A549 (cell line): ENCODE results near the gene HPD. TPM values are rescaled to one million over a fixed set of nuclear protein-coding genes. Genes with fewer than 3 reads are reported as not detected.

Source experiments
- ATAC-seq, 2 experiments: fragments of 200-7000 bp in 1 of 2; fragments of >200 bp in 1 of 2; cut with Nextera tagmentation in 1 of 2; cut with Tn5 transposase in 1 of 2; 3 replicates each; pipeline versions ENCODE4 v1.8.0 to v1.9.1; 2018 to 2020; ENCODE audit warnings: mild to moderate bottlenecking in 1 of 2, moderate library complexity in 1 of 2
- CTCF ChIA-PET: fragments of 300-600 bp; sonication (Branson Sonifier 250); formaldehyde crosslinking; extraction: SDS; loops from one replicate; lab custom pipeline; 2021; ENCODE audit warnings: antibody characterized with exemption, inconsistent platforms; lab: Yijun Ruan, JAX
- POLR2A ChIA-PET: fragments of 350-600 bp; formaldehyde crosslinking; extraction: SDS; loops from one replicate; lab custom pipeline; 2021; ENCODE audit warnings: antibody characterized with exemption, inconsistent platforms; lab: Yijun Ruan, JAX
- DNase-seq, 2 experiments: peaks; one replicate each; pipeline versions ENCODE4 v3.0.0 to v3.0.0-alpha.2; 2011 to 2016; ENCODE audit warnings: low read depth in 1 of 2, low spot score in 1 of 2
- FAIRE-seq: peaks from 2 replicates; lab custom pipeline; 2011; peaks lifted over from hg19 to GRCh38; lab: Jason Lieb, UNC
- H3K27ac ChIP-seq, 2 experiments: fragments of >200 bp; sonication (Bioruptor Twin); formaldehyde crosslinking; 3 replicates each; pipeline ENCODE4 v1.5.1; 2016 to 2017
- H3K4me1 ChIP-seq: fragments of >200 bp; sonication (Bioruptor Twin); formaldehyde crosslinking; 3 replicates; pipeline ENCODE4 v1.6.1; 2016
- H3K4me2 ChIP-seq: fragments of >200 bp; sonication (Bioruptor Twin); formaldehyde crosslinking; 3 replicates; pipeline ENCODE4 v1.6.1; 2016
- H3K4me3 ChIP-seq: fragments of >200 bp; sonication (Bioruptor Twin); formaldehyde crosslinking; 3 replicates; pipeline ENCODE4 v1.5.1; 2016
- H3K9me3 ChIP-seq: fragments of >200 bp; sonication (Bioruptor Twin); formaldehyde crosslinking; 3 replicates; pipeline ENCODE4 v1.6.1; 2016
- ATOH8 ChIP-seq: fragments of 250-450 bp; sonication (Bioruptor Pico); IDR thresholded peaks from 2 replicates; pipeline ENCODE4 v1.5.0; 2020; ENCODE audit warnings: low read depth, mild to moderate bottlenecking, moderate library complexity
- BCL3 ChIP-seq: fragments of >200 bp; sonication (Bioruptor Twin); formaldehyde crosslinking; IDR thresholded peaks from 3 replicates; pipeline ENCODE4 v1.6.1; 2016
- BHLHE40 ChIP-seq: IDR thresholded peaks from 2 replicates; pipeline ENCODE4 v1.6.1; 2012; ENCODE audit warnings: low read depth, low read length, inconsistent platforms
- CBX8 ChIP-seq: fragments of 200-600 bp; sonication (generic); IDR thresholded peaks from 2 replicates; pipeline ENCODE4 v1.6.1; 2016
- CEBPB ChIP-seq, 2 experiments: fragments of >200 bp in 1 of 2; sonication (Bioruptor Twin) in 1 of 2; formaldehyde crosslinking in 1 of 2; IDR thresholded peaks; 2 replicates each; pipeline ENCODE4 v1.6.1; 2012 to 2016
- EHMT2 ChIP-seq: fragments of 200-600 bp; sonication (generic); IDR thresholded peaks from 2 replicates; pipeline ENCODE4 v1.6.1; 2016; ENCODE audit warnings: antibody characterized with exemption, low read depth, mild to moderate bottlenecking, moderate library complexity
- FOSL2 ChIP-seq, 2 experiments: fragments of 450-650 bp in 1 of 2; fragments of >200 bp in 1 of 2; sonication (Bioruptor Twin) in 1 of 2; formaldehyde crosslinking; IDR thresholded peaks; 2 replicates each; pipeline versions ENCODE4 v1.5.0 to v1.6.1; 2016 to 2020; ENCODE audit warnings: mild to moderate bottlenecking in 1 of 2, moderate library complexity in 1 of 2
- HOXA7 ChIP-seq: fragments of 250-450 bp; sonication (Bioruptor Pico); IDR thresholded peaks from 2 replicates; pipeline ENCODE4 v1.5.0; 2020; ENCODE audit warnings: mild to moderate bottlenecking, moderate library complexity
- HOXB5 ChIP-seq: fragments of 250-450 bp; sonication (Bioruptor Pico); IDR thresholded peaks from 2 replicates; pipeline ENCODE4 v1.5.0; 2020; ENCODE audit warnings: mild to moderate bottlenecking, moderate library complexity
- KDM1A ChIP-seq: fragments of 200-600 bp; sonication (generic); IDR thresholded peaks from 2 replicates; pipeline ENCODE4 v1.6.1; 2016; ENCODE audit warnings: low read depth, mild to moderate bottlenecking
- KDM5A ChIP-seq: fragments of 200-600 bp; sonication (generic); IDR thresholded peaks from 2 replicates; pipeline ENCODE4 v1.6.1; 2016; ENCODE audit warnings: antibody characterized with exemption, mild to moderate bottlenecking
- MAFK ChIP-seq: fragments of 450-650 bp; IDR thresholded peaks from 2 replicates; pipeline ENCODE4 v1.6.1; 2014; ENCODE audit not compliant: partially characterized antibody
- MYC ChIP-seq: IDR thresholded peaks from 2 replicates; pipeline ENCODE4 v1.6.1; 2012; ENCODE audit warnings: mild to moderate bottlenecking, inconsistent platforms, low read length, improper control_type of control experiment, borderline replicate concordance
- NFE2L2 ChIP-seq: fragments of 150-350 bp; conservative IDR thresholded peaks from 2 replicates; pipeline ENCODE4 v1.6.1; 2014; ENCODE audit warnings: low read length
- NPAS2 ChIP-seq: fragments of 250-450 bp; sonication (Bioruptor Pico); IDR thresholded peaks from 2 replicates; pipeline ENCODE4 v1.8.0; 2022; ENCODE audit warnings: mild to moderate bottlenecking, moderate library complexity, borderline replicate concordance
- NR3C1 ChIP-seq: fragments of >200 bp; sonication (Bioruptor Twin); formaldehyde crosslinking; IDR thresholded peaks from 3 replicates; pipeline ENCODE4 v1.6.1; 2017
- PHF8 ChIP-seq: fragments of 200-600 bp; sonication (generic); IDR thresholded peaks from 2 replicates; pipeline ENCODE4 v1.6.1; 2016; ENCODE audit warnings: low read depth, mild to moderate bottlenecking, antibody characterized with exemption, moderate library complexity, borderline replicate concordance
- RCOR1 ChIP-seq: fragments of 150-350 bp; IDR thresholded peaks from 2 replicates; pipeline ENCODE4 v1.6.1; 2014; ENCODE audit warnings: antibody characterized with exemption, low read length, low read depth
- REST ChIP-seq: fragments of 200-600 bp; sonication (generic); IDR thresholded peaks from 2 replicates; pipeline ENCODE4 v1.6.1; 2016; ENCODE audit warnings: antibody characterized with exemption, mild to moderate bottlenecking, moderate library complexity
- RNF2 ChIP-seq: fragments of 200-600 bp; sonication (generic); IDR thresholded peaks from 2 replicates; pipeline ENCODE4 v1.6.1; 2016; ENCODE audit warnings: low read depth, mild to moderate bottlenecking, antibody characterized with exemption, moderate library complexity, borderline replicate concordance
- SMC3 ChIP-seq: fragments of >200 bp; sonication (Bioruptor Twin); formaldehyde crosslinking; IDR thresholded peaks from 3 replicates; pipeline ENCODE4 v1.6.1; 2018; ENCODE audit warnings: inconsistent platforms
- TP53 ChIP-seq: fragments of 250-450 bp; sonication (Bioruptor Pico); IDR thresholded peaks from 2 replicates; pipeline ENCODE4 v1.5.0; 2021; ENCODE audit warnings: mild to moderate bottlenecking, moderate library complexity
- USF2 ChIP-seq: fragments of 450-650 bp; IDR thresholded peaks from 2 replicates; pipeline ENCODE4 v1.6.1; 2014; ENCODE audit warnings: antibody characterized with exemption
- WGBS: methylation state at CpG from one replicate; pipeline ENCODE4 v1.1.6; 2017; ENCODE audit errors: missing lambda C conversion rate; 5-methylcytosine and 5-hydroxymethylcytosine counted together
- polyA plus RNA-seq, 4 experiments: library from polyadenylated mRNA; depleted of rRNA in 3 of 4; stranded (reverse); fragments of >200 nt; fragmentation: RNase III in 1 of 4; extraction: RNeasy Plus Mini Kit Qiagen cat#74134 plus additional on column Dnase treatment in 1 of 4; gene quantifications; 2 replicates in 3 of 4; 3 replicates in 1 of 4; pipeline ENCODE4 v1.2.3, GENCODE V29; 2011 to 2017

The HPD gene
- polyA plus RNA-seq, 2 of the 4 experiments (the other 2 are of a cell fraction): 1.7 to 1.8 TPM

GRCh38 chr12:121810833-121811433, 47.7 kb downstream of the HPD start:
- 0 out of 6 replicates have a peak, but pooled peaks have one; percentile 0 to 6 for ATAC-seq

GRCh38 chr12:121810234-121810817, 48.3 kb downstream of the HPD start:
- H3K9me3 ChIP-seq: no peaks in the 10 kb centered on the region
- no peak overlapping the region; the same call in 2 of the 3 replicates for H3K4me2 ChIP-seq
- DNase-seq: no peak
- no peak overlapping the region for H3K4me3 ChIP-seq
- no peak overlapping the region for H3K27ac ChIP-seq
- POLR2A ChIA-PET: interaction anchor here (0.9 to 2.9 kb wide), 4 partner anchors 8 to 16 kb away, joined by 4 to 43 read pairs (median 20); partner anchors contain the start of genes RHOF and SETD1B
- TF ChIP-seq REST (no peak), MYC (no peak), KDM1A (no peak), SMC3 (no peak), BCL3 (no peak), TP53 (CRISPR knock-in tag) (no peak), RCOR1 (no peak), BHLHE40 (no peak), HOXA7 (CRISPR knock-in tag) (no peak), EHMT2 (no peak), CBX8 (no peak), NR3C1 (no peak), FOSL2 (IDR thresholded peaks at IDR 0.05) (no peak), FOSL2 (CRISPR knock-in tag; IDR thresholded peaks at IDR 0.05) (no peak), HOXB5 (no peak), USF2 (no peak), NPAS2 (CRISPR knock-in tag) (no peak), KDM5A (no peak), ATOH8 (CRISPR knock-in tag) (no peak), RNF2 (no peak), NFE2L2 (no peak)
- CTCF ChIA-PET: interaction anchor here (0.6 to 72.2 kb wide), 7 partner anchors 0 to 128 kb away, joined by 3 to 2657 read pairs (median 15); partner anchors contain the start of genes PSMD9, RHOF and SETD1B
- peaks cover 50% of the 10 kb centered on the region for H3K4me1 ChIP-seq
- FAIRE-seq: no peak
- 92% methylated on average over 14 of the region's 33 CpGs for WGBS
- no peak for ATAC-seq

More at GRCh38 chr12:121810833-121811433, 47.7 kb downstream of the HPD start:
- H3K4me3 ChIP-seq: peak overlapping the region; percentile 53; the same call in 1 of the 3 replicates
- peak overlapping the region; percentile 74 to 85; a peak in 4 of 6 replicates for H3K27ac ChIP-seq
- H3K4me2 ChIP-seq: peak overlapping the region; percentile 97
- DNase-seq (no peak), FAIRE-seq (no peak)
- 71% methylated on average over 6 of the region's 6 CpGs for WGBS
- TF ChIP-seq MAFK: no peak
- no peak for TF ChIP-seq PHF8
- TF ChIP-seq NR3C1: no peak
- TF ChIP-seq CEBPB (IDR thresholded peaks at IDR 0.05): peak in 1 of 2 experiments; percentile 60; a peak in 2 of 4 replicates
- TF ChIP-seq RCOR1: no peak
- H3K4me1 ChIP-seq: peaks cover 47% of the 10 kb centered on the region
- no peaks in the 10 kb centered on the region for H3K9me3 ChIP-seq
- ChIA-PET POLR2A (interaction anchor here (0.9 to 2.9 kb wide), 5 partner anchors 9 to 78 kb away, joined by 4 to 43 read pairs (median 6); partner anchors contain the start of genes PSMD9, RHOF and SETD1B), CTCF (interaction anchor here (0.6 to 72.2 kb wide), 16 partner anchors 0 to 509 kb away, joined by 3 to 2657 read pairs (median 6); partner anchors contain the start of genes PSMD9, RHOF and SETD1B)
